Large intestine (tissue), 3 donors: ENCODE data around the gene SH2D3A. TPM values are rescaled to one million over a fixed set of nuclear protein-coding genes. Genes with fewer than 3 reads are reported as not detected.
"Not testable (repeated sequence)": the region's sequence is repeated elsewhere in the genome, so short reads cannot be mapped to it uniquely, and the experiment has no call there.

Experiments
- DNase-seq, 2 donors: peaks; one replicate each; pipeline versions ENCODE4 v3.0.0 to v3.0.0-alpha.2; 2013
- H3K27ac ChIP-seq: one replicate; pipeline ENCODE4 v1.5.1; 2013; ENCODE audit warnings: low read length
- H3K27me3 ChIP-seq: 2 replicates; pipeline ENCODE4 v1.6.1; 2013; ENCODE audit warnings: low read length; ENCODE audit not compliant: control insufficient read depth, insufficient read depth
- H3K36me3 ChIP-seq: 2 replicates; pipeline ENCODE4 v1.6.1; 2013; ENCODE audit warnings: low read length; ENCODE audit not compliant: control insufficient read depth, insufficient read depth
- H3K4me1 ChIP-seq: one replicate; pipeline ENCODE4 v1.6.1; 2013; ENCODE audit warnings: low read length; ENCODE audit not compliant: control insufficient read depth, insufficient read depth
- H3K4me3 ChIP-seq: one replicate; pipeline ENCODE4 v1.5.1; 2013; ENCODE audit warnings: low read length
- H3K9me3 ChIP-seq: one replicate; pipeline ENCODE4 v1.6.1; 2013; ENCODE audit warnings: mild to moderate bottlenecking, low read depth, low read length, moderate library complexity; ENCODE audit not compliant: control insufficient read depth
- WGBS: methylation state at CpG from one replicate; pipeline ENCODE4 v1.1.5; 2013; ENCODE audit warnings: low lambda C conversion rate; ENCODE audit not compliant: insufficient coverage; 5-methylcytosine and 5-hydroxymethylcytosine counted together
- polyA plus RNA-seq: library from polyadenylated mRNA; unstranded; fragments of 120-200 nt; gene quantifications from one replicate; pipeline ENCODE4 v1.2.1, GENCODE V29; 2013

SH2D3A gene
- polyA plus RNA-seq, 1 donor: 26.3 TPM

DNA sequence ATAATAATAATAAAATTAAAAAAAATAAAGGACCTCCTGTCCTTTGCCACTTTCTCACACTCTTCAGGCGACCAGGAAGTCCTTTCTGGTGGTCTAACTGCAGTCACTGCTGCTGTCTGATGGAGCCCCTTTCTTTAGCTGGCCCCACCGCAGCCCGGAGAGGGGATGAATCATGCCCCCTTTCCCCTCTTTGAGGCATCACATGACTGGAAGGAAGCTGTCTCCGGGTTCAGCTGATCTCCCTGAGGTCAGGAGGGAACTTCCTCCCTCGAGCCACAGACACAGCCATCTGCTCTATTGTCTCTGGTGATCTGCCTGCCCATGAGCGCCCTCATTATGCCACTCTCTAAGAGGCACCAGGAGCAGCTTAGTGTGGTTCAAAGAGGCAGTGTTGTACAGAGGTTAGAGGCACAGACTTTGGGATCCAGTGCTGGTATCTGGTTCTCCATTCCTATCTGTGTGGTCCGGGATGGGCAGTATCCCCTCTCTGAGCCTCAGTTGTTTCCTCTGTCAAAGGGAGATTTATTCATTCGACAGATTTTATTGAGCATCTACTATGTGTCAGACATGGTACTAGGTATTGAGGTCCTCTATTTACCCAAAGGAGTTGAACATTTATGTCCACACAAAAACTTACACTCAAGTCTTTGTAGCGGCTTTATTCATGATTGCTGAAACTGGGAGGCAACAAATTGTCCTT is 35.3 kb upstream of the SH2D3A start:
- peaks cover 7% of the 10 kb centered on the region for H3K27me3 ChIP-seq
- no peaks in the 10 kb centered on the region for H3K36me3 ChIP-seq
- DNase-seq: no peak
- no peak overlapping the region for H3K27ac ChIP-seq
- H3K4me3 ChIP-seq: no peak overlapping the region
- no peaks in the 10 kb centered on the region for H3K4me1 ChIP-seq
- H3K9me3 ChIP-seq: no peaks in the 10 kb centered on the region
- no CpG with 5 or more reads among the region's 9 CpGs for WGBS

DNA sequence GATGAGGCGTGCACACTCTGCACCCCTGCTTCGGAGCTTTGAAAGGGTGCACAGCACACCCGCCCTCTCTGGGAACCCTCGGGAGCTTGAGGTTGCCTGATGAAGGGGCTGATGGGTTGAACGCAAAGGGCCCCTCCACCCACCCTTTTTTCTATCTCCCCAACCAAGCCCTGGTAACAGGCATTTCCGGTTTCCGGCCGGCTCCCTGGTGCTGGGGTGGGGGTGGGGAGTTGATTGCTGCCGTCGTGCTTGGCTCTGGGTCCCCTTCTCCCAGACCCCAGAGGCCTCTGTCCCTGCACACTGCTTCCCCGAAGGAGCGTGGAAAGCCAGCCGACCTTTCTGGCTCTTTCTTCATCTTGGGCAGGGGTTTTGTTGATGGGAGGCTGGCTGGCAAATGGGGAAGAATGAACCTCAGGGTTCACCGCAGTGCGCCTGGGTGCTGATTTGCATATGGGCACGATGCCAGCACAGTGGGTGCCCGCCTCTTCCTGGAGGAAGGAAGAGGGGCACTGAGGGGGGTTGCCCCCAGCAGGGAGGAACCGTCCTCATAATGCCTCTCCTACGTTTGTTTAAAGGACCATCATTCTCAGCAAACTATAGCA is 34.4 kb upstream of the SH2D3A start:
- Histone ChIP-seq H3K27me3 (peaks cover 7% of the 10 kb centered on the region), H3K36me3 (no peaks in the 10 kb centered on the region), H3K9me3 (no peaks in the 10 kb centered on the region), H3K4me1 (no peaks in the 10 kb centered on the region), H3K27ac (no peak overlapping the region), H3K4me3 (peak overlapping the region; percentile 16)
- peak in 1 of 2 donors; percentile 59 for DNase-seq
- no CpG with 5 or more reads among the region's 19 CpGs for WGBS

DNA sequence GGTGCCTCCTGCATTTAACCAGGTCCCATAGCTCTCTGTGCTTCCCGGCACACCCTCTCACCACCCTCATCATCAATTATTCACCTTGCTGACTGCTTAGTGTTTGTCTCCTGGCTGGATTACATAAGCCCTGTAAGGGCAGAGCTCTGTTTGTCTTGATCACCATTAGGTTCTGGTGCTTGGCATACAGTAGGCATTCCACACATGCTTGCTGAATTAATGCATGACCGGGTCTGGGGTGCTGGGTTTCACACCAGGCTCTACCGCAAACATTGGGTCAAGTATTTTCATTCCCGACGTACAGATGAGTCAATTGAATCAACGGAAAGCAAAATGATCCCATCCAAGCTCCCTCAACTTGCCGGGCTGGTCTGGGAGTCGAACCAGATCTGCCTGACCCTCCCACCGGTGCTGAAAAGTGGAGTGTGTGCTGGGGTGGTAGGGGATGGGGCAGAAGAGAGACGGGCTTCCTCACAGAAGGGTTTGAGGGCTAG is 33.8 kb upstream of the SH2D3A start:
- no peak for DNase-seq
- H3K4me3 ChIP-seq: no peak overlapping the region
- WGBS: no CpG with 5 or more reads among the region's 10 CpGs
- no peaks in the 10 kb centered on the region for H3K9me3 ChIP-seq
- peaks cover 7% of the 10 kb centered on the region for H3K27me3 ChIP-seq
- H3K27ac ChIP-seq: no peak overlapping the region
- H3K4me1 ChIP-seq: no peaks in the 10 kb centered on the region
- H3K36me3 ChIP-seq: no peaks in the 10 kb centered on the region

DNA sequence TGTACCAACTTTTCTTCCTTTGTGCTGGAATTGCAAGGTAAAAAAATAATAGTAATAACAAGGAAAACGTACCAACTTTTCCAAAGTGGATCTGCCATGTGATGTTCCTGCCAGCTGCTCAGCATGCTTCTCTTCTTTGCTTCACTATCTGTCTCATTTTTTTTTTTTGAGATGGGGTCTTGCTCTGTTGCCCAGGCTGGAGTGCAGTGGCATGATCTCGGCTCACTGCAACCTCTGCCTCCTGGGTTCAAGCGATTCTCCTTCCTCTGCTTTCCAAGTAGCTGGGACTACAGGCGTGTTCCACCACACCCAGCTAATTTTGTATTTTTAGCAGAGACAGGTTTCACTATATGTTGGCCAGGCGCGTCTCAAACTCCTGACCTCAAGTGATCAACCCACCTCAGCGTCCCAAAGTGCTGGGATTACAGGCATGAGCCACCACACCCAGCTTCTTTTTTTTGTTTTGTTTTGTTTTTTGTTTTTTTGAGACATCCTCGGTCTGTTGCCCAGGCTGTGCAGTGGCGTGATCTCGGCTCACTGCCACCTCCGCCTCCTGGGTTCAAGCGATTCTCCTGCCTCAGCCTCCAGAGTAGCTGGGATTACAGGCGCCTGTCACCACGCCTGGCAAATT is 33.0 kb upstream of the SH2D3A start:
- H3K27ac ChIP-seq, H3K27me3 ChIP-seq, H3K9me3 ChIP-seq, DNase-seq, H3K4me3 ChIP-seq, H3K36me3 ChIP-seq, H3K4me1 ChIP-seq: not testable (repeated sequence)
- 90% methylated on average over 2 of the region's 14 CpGs for WGBS

DNA sequence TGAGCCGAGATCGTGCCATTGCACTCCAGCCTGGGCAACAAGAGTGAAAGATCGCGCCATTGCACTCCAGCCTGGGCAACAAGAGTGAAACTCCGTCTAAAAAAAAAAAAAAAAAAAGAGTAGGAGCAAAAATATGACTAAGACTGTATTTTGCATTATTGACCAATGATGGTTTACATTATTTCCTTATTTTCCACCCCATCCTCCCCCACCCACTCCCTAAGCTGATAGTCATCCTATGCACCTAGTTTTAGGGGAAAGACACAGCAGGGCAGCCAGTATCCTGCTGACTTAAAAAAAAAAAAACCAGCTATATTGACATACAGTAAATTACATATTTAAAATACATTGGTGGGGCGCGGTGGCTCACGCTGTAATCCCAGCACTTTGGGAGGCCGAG is 30.4 kb upstream of the SH2D3A start:
- Histone ChIP-seq H3K4me1 (no peaks in the 10 kb centered on the region), H3K27me3 (peaks cover 6% of the 10 kb centered on the region), H3K36me3 (no peaks in the 10 kb centered on the region), H3K27ac (no peak overlapping the region), H3K4me3 (no peak overlapping the region), H3K9me3 (no peaks in the 10 kb centered on the region)
- DNase-seq: no peak
- 80% methylated on average over 1 of the region's 9 CpGs for WGBS

DNA sequence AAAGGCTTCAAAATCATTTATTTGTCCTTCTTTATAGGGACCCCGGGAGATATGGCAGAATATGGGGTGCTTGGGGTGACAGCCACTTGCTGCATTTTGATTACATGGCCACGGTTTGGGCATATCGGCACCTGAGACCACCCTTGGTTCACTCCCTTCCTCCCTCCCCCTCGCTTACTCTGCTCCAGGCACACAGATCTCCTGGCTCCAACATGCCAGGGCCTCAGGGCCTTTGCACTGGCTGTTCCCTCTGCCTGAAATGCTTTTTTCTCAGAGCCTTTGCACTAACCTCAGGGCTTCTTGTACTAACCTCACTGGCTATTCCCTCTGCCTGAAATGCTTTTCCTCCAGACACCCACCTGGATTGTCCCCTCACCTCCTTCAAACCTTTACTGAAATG is 29.0 kb upstream of the SH2D3A start:
- no peaks in the 10 kb centered on the region for H3K9me3 ChIP-seq
- H3K27ac ChIP-seq: no peak overlapping the region
- H3K4me3 ChIP-seq: no peak overlapping the region
- H3K27me3 ChIP-seq: peaks cover 2% of the 10 kb centered on the region
- H3K36me3 ChIP-seq: no peaks in the 10 kb centered on the region
- DNase-seq: no peak
- no peaks in the 10 kb centered on the region for H3K4me1 ChIP-seq
- WGBS: 69% methylated on average over 3 of the region's 4 CpGs

DNA sequence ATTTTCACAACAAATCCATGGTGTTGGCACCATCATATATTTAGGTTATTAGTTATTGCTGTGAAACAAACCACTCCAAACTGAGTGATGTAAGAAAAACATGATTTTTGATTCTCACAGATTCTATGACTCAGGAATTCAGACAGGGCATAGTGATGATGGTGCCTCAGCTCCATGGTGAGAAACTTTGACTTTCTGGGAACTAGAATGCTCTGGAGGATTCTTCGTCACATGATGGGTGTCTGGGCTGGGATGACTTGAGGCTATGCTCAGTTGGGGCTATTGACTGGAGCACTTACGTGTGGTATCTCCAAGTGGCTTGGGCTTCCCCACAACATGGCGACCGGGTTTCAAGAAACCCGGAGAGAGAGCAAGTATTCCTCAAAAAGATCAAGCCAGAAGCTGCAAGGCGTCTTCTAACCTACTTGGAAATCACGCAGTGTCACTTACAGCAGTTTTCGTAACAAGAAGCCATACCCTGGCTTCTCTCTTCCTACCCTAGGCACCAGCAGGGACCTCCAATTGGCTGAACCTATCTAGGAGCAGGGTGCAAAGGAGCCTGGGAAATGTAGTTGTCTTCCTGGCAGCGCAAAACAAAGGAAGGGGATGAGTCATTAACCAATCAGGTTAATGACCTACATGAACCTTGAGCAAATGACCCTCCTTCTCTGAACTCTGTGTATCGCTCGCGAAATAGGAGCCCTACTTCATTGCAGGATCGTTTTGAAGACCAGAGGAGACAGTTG is 27.6 kb upstream of the SH2D3A start:
- no peak for DNase-seq
- Histone ChIP-seq H3K36me3 (no peaks in the 10 kb centered on the region), H3K4me3 (no peak overlapping the region), H3K27ac (no peak overlapping the region), H3K27me3 (no peaks in the 10 kb centered on the region), H3K9me3 (no peaks in the 10 kb centered on the region), H3K4me1 (no peaks in the 10 kb centered on the region)
- 80% methylated on average over 3 of the region's 13 CpGs for WGBS

DNA sequence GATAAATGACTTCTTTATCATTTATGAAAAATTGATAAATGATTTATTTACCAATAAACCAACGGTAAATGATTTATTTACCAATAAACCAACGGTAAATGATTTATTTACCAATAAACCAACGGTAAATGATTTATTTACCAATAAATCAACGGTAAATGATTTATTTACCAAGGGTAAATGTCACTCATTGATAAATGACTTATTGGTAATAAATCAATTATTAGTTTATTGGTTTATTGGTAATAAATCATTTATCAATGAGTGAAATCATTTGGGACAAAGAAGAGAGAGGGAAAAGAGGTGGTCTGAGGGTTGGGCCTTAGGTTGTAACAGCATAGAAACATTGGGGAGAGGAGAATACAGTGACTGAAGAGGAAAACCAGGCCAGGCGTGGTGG is 26.7 kb upstream of the SH2D3A start:
- H3K4me3 ChIP-seq: no peak overlapping the region
- DNase-seq: no peak
- 56% methylated on average over 3 of the region's 5 CpGs for WGBS
- H3K27ac ChIP-seq: no peak overlapping the region
- H3K9me3 ChIP-seq: no peaks in the 10 kb centered on the region
- H3K36me3 ChIP-seq: no peaks in the 10 kb centered on the region
- H3K4me1 ChIP-seq: no peaks in the 10 kb centered on the region
- no peaks in the 10 kb centered on the region for H3K27me3 ChIP-seq

DNA sequence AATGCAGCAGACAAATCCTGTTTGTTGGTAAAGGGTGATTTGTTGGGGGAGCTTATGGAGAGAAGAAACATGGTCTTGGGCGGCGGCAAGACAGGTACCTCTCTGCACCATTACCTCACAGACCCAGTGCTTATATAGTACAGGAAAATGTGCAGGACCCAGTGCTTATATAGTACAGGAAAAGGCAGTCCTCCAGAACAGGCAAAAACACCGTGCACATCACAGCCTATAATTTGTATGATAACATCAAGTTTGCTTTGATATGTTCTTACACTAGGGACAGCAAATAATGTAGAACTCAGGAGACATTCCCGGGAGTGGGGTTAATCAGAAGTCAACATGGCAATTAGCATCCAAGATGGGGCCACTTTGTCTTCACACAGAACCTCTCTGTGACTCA is 26.2 kb upstream of the SH2D3A start:
- H3K9me3 ChIP-seq: no peaks in the 10 kb centered on the region
- no peak overlapping the region for H3K4me3 ChIP-seq
- no CpG with 5 or more reads among the region's 4 CpGs for WGBS
- no peaks in the 10 kb centered on the region for H3K27me3 ChIP-seq
- no peaks in the 10 kb centered on the region for H3K36me3 ChIP-seq
- no peak overlapping the region for H3K27ac ChIP-seq
- H3K4me1 ChIP-seq: no peaks in the 10 kb centered on the region
- no peak for DNase-seq

DNA sequence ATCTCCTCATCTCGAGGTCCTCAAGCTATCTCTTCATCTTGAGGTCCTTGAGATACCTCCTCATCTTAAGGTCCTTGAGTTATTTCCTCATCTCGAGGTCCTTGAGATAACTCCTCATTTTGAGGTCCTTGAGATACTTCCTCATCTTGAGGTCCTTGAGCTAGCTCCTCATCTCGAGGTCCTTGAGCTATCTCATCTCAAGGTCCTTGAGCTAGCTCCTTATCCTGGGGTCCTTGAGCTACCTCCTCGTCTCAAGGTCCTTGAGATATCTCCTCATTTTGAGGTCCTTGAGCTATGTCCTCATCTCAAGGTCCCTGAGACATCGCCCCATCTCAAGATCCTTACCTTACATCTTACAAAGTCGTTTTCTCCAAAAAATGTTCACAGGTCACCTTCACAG is 24.0 kb upstream of the SH2D3A start:
- 52% methylated on average over 3 of the region's 6 CpGs for WGBS
- Histone ChIP-seq H3K9me3 (no peaks in the 10 kb centered on the region), H3K27me3 (no peaks in the 10 kb centered on the region), H3K36me3 (no peaks in the 10 kb centered on the region), H3K27ac (no peak overlapping the region), H3K4me1 (no peaks in the 10 kb centered on the region), H3K4me3 (no peak overlapping the region)
- DNase-seq: no peak
